ENCODE results near the gene KRT23. TPM values are rescaled to one million over a fixed set of nuclear protein-coding genes. Genes with fewer than 3 reads are reported as not detected.

The KRT23 gene
- total RNA-seq, 2 donors from 2014 or later = 0.27 to 1.2 TPM

DNA sequence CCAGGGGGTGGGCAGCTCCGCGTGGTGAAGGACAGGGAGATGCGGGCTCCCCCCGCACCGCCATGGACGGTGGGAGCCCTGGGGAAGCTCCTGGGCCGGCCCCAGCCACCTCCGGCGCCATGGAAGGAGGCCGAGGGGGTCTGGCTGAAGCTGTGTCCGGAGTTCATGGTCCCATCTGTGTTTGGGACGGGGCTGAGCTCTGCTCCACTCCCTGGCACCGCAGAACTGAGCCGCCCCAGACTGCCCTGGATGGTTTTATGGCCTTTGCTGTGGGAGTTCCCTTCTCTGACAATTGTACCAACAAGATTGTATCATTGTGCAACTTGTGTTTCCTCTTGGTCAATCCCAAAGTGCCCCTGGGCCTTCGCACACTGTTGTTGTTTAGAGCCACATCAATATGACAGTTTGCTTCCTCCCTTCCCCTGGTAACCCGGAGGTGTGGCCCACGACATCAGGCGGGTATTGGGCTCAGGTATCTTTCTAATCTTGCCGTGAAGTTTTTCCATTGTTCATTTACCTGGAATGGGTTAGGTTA lies 942 bp downstream of the KRT23 start:
- no peaks in the 10 kb centered on the region for H3K4me1 ChIP-seq
- no peaks in the 10 kb centered on the region for H3K27me3 ChIP-seq
- TF ChIP-seq, protein P1, sequence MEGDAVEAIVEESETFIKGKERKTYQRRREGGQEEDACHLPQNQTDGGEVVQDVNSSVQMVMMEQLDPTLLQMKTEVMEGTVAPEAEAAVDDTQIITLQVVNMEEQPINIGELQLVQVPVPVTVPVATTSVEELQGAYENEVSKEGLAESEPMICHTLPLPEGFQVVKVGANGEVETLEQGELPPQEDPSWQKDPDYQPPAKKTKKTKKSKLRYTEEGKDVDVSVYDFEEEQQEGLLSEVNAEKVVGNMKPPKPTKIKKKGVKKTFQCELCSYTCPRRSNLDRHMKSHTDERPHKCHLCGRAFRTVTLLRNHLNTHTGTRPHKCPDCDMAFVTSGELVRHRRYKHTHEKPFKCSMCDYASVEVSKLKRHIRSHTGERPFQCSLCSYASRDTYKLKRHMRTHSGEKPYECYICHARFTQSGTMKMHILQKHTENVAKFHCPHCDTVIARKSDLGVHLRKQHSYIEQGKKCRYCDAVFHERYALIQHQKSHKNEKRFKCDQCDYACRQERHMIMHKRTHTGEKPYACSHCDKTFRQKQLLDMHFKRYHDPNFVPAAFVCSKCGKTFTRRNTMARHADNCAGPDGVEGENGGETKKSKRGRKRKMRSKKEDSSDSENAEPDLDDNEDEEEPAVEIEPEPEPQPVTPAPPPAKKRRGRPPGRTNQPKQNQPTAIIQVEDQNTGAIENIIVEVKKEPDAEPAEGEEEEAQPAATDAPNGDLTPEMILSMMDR (IDR thresholded peaks at IDR 0.05) = no peak
- no peak overlapping the region for H3K9ac ChIP-seq (ENCODE audit: low read depth in 2 of 2, low read length in 2 of 2)
- no peaks in the 10 kb centered on the region for H3K9me3 ChIP-seq
- H3K36me3 ChIP-seq = no peaks in the 10 kb centered on the region
- H3K27ac ChIP-seq = no peak overlapping the region
- H3K4me3 ChIP-seq = no peak overlapping the region
- peak; percentile 32 for DNase-seq
- intact Hi-C loops (cut with DNase I) = no loop called here

DNA sequence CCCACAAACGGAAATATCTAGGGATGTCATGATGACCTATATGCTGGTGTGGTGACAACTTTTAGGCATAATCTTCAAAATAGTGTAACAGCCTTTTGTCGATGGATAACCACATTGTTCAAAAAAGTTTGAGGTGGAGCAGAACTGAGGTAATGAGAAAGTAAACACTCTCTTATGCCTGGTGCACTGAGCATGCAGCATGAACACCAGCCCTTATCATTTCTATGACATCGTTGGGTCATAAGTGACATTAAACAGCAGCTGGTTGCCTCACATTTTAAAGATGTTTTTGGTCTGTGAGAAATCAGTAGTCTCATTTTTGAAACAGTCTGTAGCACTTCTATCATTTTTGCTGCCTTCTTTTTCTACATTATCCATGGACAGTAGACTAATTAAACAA lies 1.8 kb downstream of the KRT23 start:
- Histone ChIP-seq H3K27me3 (no peaks in the 10 kb centered on the region), H3K9ac (ENCODE audit: low read depth in 2 of 2, low read length in 2 of 2) (no peak overlapping the region), H3K27ac (no peak overlapping the region), H3K4me3 (no peak overlapping the region), H3K9me3 (no peaks in the 10 kb centered on the region), H3K36me3 (no peaks in the 10 kb centered on the region), H3K4me1 (no peaks in the 10 kb centered on the region)
- TF ChIP-seq, protein P1 (IDR thresholded peaks at IDR 0.05) = no peak
- DNase-seq = no peak
- intact Hi-C loops (cut with DNase I) = no loop called here

DNA sequence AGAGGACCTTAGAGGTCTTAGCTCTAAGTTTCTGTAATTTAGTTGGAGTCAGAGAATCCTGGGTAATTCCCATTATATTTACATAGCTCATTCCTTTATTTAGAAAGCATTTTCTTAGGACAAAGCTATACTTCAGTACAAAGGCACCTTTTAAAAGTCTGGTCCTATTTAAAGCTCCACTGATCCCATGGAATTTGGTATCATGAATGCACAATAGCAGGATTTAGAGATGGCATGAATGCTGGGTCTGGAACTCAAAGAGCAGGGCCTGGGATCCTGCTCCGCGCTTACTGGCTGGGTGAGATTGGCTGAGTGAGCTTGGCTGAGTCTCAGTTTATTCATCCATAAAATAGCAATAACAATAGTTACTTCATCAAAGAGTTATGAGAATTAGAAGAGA lies 4.8 kb downstream of the KRT23 start:
- no peak for DNase-seq
- Histone ChIP-seq H3K4me1 (no peaks in the 10 kb centered on the region), H3K36me3 (no peaks in the 10 kb centered on the region), H3K27me3 (no peaks in the 10 kb centered on the region), H3K9me3 (no peaks in the 10 kb centered on the region), H3K9ac (ENCODE audit: low read depth in 2 of 2, low read length in 2 of 2) (no peak overlapping the region), H3K4me3 (no peak overlapping the region), H3K27ac (no peak overlapping the region)
- intact Hi-C loops (cut with DNase I) = no loop called here
- TF ChIP-seq, protein P1 (IDR thresholded peaks at IDR 0.05) = no peak

DNA sequence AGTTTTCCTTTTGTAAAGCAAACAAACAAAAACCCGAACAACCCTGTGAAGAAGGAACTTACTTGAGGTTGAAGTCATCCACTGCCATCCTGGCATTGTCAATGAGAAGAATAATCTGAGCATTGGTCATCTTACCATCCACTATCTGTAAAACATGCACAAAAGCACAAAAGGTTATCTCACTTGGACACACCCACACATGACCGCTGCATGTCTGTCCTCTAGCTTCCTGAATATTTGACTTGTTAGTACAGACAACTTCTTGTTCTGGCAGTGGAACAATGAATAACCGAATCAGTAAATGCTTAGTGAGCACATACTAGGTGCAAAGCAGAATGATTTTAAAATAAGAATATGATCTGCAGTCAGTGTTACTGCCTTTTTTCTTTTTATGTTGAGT lies 6.1 kb downstream of the KRT23 start:
- no peak for DNase-seq
- Histone ChIP-seq H3K27me3 (no peaks in the 10 kb centered on the region), H3K4me1 (no peaks in the 10 kb centered on the region), H3K4me3 (no peak overlapping the region), H3K9me3 (no peaks in the 10 kb centered on the region), H3K36me3 (no peaks in the 10 kb centered on the region), H3K9ac (ENCODE audit: low read depth in 2 of 2, low read length in 2 of 2) (no peak overlapping the region), H3K27ac (no peak overlapping the region)
- intact Hi-C loops (cut with DNase I) = no loop called here
- TF ChIP-seq, protein P1 (IDR thresholded peaks at IDR 0.05) = no peak

DNA sequence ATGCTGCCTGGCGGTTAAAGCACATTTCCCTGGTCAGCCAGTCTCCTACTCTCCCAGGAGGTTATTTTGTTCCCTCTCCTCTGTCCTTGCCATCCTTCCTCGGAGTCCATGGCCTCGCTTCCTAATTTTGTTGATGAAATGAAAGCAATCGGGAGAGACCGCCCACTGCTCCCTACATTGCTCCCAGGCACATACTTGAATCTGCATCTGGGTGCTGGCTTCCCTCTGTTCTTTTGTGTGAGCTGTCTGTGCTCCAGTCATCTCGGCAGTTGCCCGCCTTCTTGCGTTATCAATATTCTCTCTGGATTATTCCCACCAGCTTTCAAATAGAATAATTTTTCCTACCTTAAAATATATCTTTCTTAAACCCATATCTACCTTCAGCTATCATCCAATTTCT lies 11.1 kb downstream of the KRT23 start:
- H3K36me3 ChIP-seq = no peaks in the 10 kb centered on the region

More for the DNA sequence above, 11.1 kb downstream of the KRT23 start:
- intact Hi-C loops (cut with DNase I) = no loop called here
- Histone ChIP-seq H3K4me1 (no peaks in the 10 kb centered on the region), H3K27me3 (no peaks in the 10 kb centered on the region), H3K27ac (no peak overlapping the region), H3K9me3 (no peaks in the 10 kb centered on the region), H3K4me3 (no peak overlapping the region), H3K9ac (ENCODE audit: low read depth in 2 of 2, low read length in 2 of 2) (no peak overlapping the region)
- no peak for DNase-seq
- TF ChIP-seq, protein P1 (IDR thresholded peaks at IDR 0.05) = no peak

All from colonic mucosa (tissue), 4 donors.